Stomach (tissue), 9 donors: ENCODE results near the gene PA2G4. TPM values are rescaled to one million over a fixed set of nuclear protein-coding genes. Genes with fewer than 3 reads are reported as not detected.

ENCODE experiments used
- DNase-seq, 2 donors: peaks; one replicate each; pipeline versions ENCODE4 v3.0.0 to v3.0.0-alpha.2; 2013 to 2019
- H3K27ac ChIP-seq, 5 donors: fragments of 200-600 bp in 4 of 5; sonication (generic) in 4 of 5; one replicate each; pipeline ENCODE4 v1.5.1; 2013 to 2019; ENCODE audit warnings: mild to moderate bottlenecking in 1 of 5, moderate library complexity in 1 of 5
- H3K27me3 ChIP-seq, 3 donors: fragments of 200-600 bp; sonication (generic); one replicate each; pipeline ENCODE4 v1.5.1; 2017 to 2019; ENCODE audit warnings: mixed run types in 1 of 3
- H3K36me3 ChIP-seq, 4 donors: fragments of 200-600 bp; sonication (generic); 1 replicate in 3 of 4; 2 replicates in 1 of 4; pipeline ENCODE4 v1.5.1; 2016 to 2019
- H3K4me1 ChIP-seq, 4 donors: fragments of 200-600 bp; sonication (generic); one replicate each; pipeline ENCODE4 v1.5.1; 2016 to 2019
- H3K4me3 ChIP-seq, 4 donors: fragments of 200-600 bp; sonication (generic) in 3 of 4; one replicate each; pipeline ENCODE4 v1.5.1; 2016 to 2019; ENCODE audit warnings: mild to moderate bottlenecking in 1 of 4
- H3K9me3 ChIP-seq, 4 donors: fragments of 200-600 bp; sonication (generic); one replicate each; pipeline ENCODE4 v1.5.1; 2016 to 2019
- CTCF ChIP-seq, 7 experiments: fragments of 450-650 bp in 4 of 7; fragments of 200-600 bp in 3 of 7; sonication (generic) in 3 of 7; IDR thresholded peaks; one replicate each; pipeline ENCODE4 v1.5.1; 2016 to 2019; ENCODE audit warnings: antibody characterized with exemption in 7 of 7, control low read depth in 2 of 7, mild to moderate bottlenecking in 1 of 7
- EP300 ChIP-seq: sonication (generic); formaldehyde crosslinking; IDR thresholded peaks from one replicate; pipeline ENCODE4 v1.6.1; 2017; ENCODE audit warnings: antibody characterized with exemption
- POLR2A ChIP-seq, 4 donors: fragments of 450-650 bp; IDR thresholded peaks; one replicate each; pipeline ENCODE4 v1.6.1; 2016; ENCODE audit warnings: antibody characterized with exemption in 4 of 4, control low read depth in 2 of 4, mild to moderate bottlenecking in 1 of 4, moderate library complexity in 1 of 4
- POLR2AphosphoS5 ChIP-seq, 3 donors: sonication (generic); formaldehyde crosslinking; IDR thresholded peaks; one replicate each; pipeline ENCODE4 v1.6.1; 2016; ENCODE audit warnings: antibody characterized with exemption in 3 of 3
- WGBS, 5 donors: extraction: QIAGEN DNeasy Blood & Tissue Kit in 3 of 5; methylation state at CpG; one replicate each; pipeline versions ENCODE4 v1.1.5 to v1.1.7; 2013 to 2018; 5-methylcytosine and 5-hydroxymethylcytosine counted together
- intact Hi-C: fragments of 100-400 bp; cut with DNase I; formaldehyde crosslinking; loops from one replicate; pipeline ENCODE4 v1.15.1; 2023; ENCODE audit warnings: low total_unique reads
- polyA plus RNA-seq, 3 donors: library from polyadenylated mRNA; stranded (reverse); fragments of 200-250 nt; gene quantifications; one replicate each; pipeline ENCODE4 v1.2.3, GENCODE V29; 2013
- total RNA-seq, 5 donors: library from RNA; depleted of rRNA; stranded (reverse); fragments of >200 nt; gene quantifications; one replicate each; pipeline versions ENCODE4 v1.1.0 to v1.2.3, GENCODE V29; 2014 to 2016
- donor health status: healthy with polysubstance abuse.
- donor health status: Bipolar disorder and iron deficiency.
- donor health status: healthy.

Gene PA2G4
- total and polyA plus RNA-seq, 8 donors: 33.8 to 144 (median 84.6) TPM

GRCh38 chr12:56157201-56158028 is 53.1 kb downstream of the PA2G4 start:
- DNase-seq: peak; percentile 73 to 93
- Histone ChIP-seq H3K27me3 (no peaks in the 10 kb centered on the region), H3K27ac (peak overlapping the region; percentile 95 to 99 (median 97)), H3K4me1 (peaks cover 35 to 62% (median 58%) of the 10 kb centered on the region in 4 donors), H3K9me3 (no peaks in the 10 kb centered on the region), H3K36me3 (peaks cover 30 to 32% (median 30%) of the 10 kb centered on the region in 4 donors), H3K4me3 (peak overlapping the region; percentile 71 to 85 (median 74))
- no peak for TF ChIP-seq EP300
- TF ChIP-seq POLR2A (IDR thresholded peaks at IDR 0.05): no peak
- TF ChIP-seq POLR2AphosphoS5 (IDR thresholded peaks at IDR 0.05): peak in 2 of 3 donors; percentile 41 to 49
- TF ChIP-seq CTCF (IDR thresholded peaks at IDR 0.05): peak in 5 of 7 experiments; percentile 57 to 77 (median 71)
- intact Hi-C loops: no loop called here
- 2 to 4% (median 3%) methylated on average over 45 of the region's 45 CpGs for WGBS, 5 donors

GRCh38 chr12:56158029-56158925 is 53.9 kb downstream of the PA2G4 start, which contains the start of gene MYL6:
TSS of gene MYL6 (plus strand) at chr12:56158359. CDS start at chr12:56158402, 43 bp downstream.
- H3K4me1 ChIP-seq: peaks cover 31 to 63% (median 55%) of the 10 kb centered on the region in 4 donors
- H3K27ac ChIP-seq: peak within 1 kb of the TSS; percentile 95 to 99 (median 97)
- H3K36me3 ChIP-seq: peaks cover 39 to 41% (median 39%) of the 10 kb centered on the region in 4 donors
- intact Hi-C loops: no loop called here
- DNase-seq: peak; percentile 98 to 99
- peak within 1 kb of the TSS; percentile 71 to 85 (median 74) for H3K4me3 ChIP-seq
- no peaks in the 10 kb centered on the region for H3K27me3 ChIP-seq
- H3K9me3 ChIP-seq: no peaks in the 10 kb centered on the region
- TF ChIP-seq POLR2A (IDR thresholded peaks at IDR 0.05) (peak in 3 of 4 donors; percentile 95 to 99 (median 99)), EP300 (no peak), CTCF (IDR thresholded peaks at IDR 0.05) (no peak), POLR2AphosphoS5 (IDR thresholded peaks at IDR 0.05) (peak; percentile 100)
- 0 to 1% (median 0%) methylated on average over 27 to 30 of the region's 30 CpGs for WGBS, 5 donors

- intact Hi-C loops: no loop called here
- H3K4me1 ChIP-seq: peaks cover 31 to 63% (median 50%) of the 10 kb centered on the region in 4 donors
- TF ChIP-seq POLR2AphosphoS5 (IDR thresholded peaks at IDR 0.05): peak; percentile 43 to 82 (median 76)
- TF ChIP-seq EP300: no peak
- TF ChIP-seq POLR2A (IDR thresholded peaks at IDR 0.05): no peak
These were observed 54.6 kb downstream of the PA2G4 start for GRCh38 chr12:56158926-56159461.

GRCh38 chr12:56159482-56160192 is 55.3 kb downstream of the PA2G4 start:
- 8 to 21% (median 15%) methylated on average over 8 of the region's 8 CpGs for WGBS, 5 donors
- no peak for TF ChIP-seq POLR2AphosphoS5 (IDR thresholded peaks at IDR 0.05)
- TF ChIP-seq POLR2A (IDR thresholded peaks at IDR 0.05): no peak
- TF ChIP-seq CTCF (IDR thresholded peaks at IDR 0.05): no peak
- TF ChIP-seq EP300: no peak
- no peaks in the 10 kb centered on the region for H3K27me3 ChIP-seq
- peak in 1 of 2 donors; percentile 17 for DNase-seq
- peak overlapping the region; percentile 95 to 99 (median 97) for H3K27ac ChIP-seq
- intact Hi-C loops: loop anchor here (5.0 kb wide), 1 partner anchor 37 kb away; no protein-coding TSS in a partner anchor
- H3K4me1 ChIP-seq: peaks cover 31 to 69% (median 49%) of the 10 kb centered on the region in 4 donors
- peak overlapping the region; percentile 71 to 85 (median 74) for H3K4me3 ChIP-seq
- H3K9me3 ChIP-seq: no peaks in the 10 kb centered on the region
- peaks cover 52 to 54% (median 52%) of the 10 kb centered on the region in 4 donors for H3K36me3 ChIP-seq

More at GRCh38 chr12:56158926-56159461, 54.6 kb downstream of the PA2G4 start:
- Histone ChIP-seq H3K27ac (peak overlapping the region; percentile 95 to 99 (median 97)), H3K36me3 (peaks cover 46 to 48% (median 46%) of the 10 kb centered on the region in 4 donors), H3K27me3 (no peaks in the 10 kb centered on the region), H3K9me3 (no peaks in the 10 kb centered on the region), H3K4me3 (peak overlapping the region; percentile 71 to 85 (median 74))
- WGBS, 5 donors: 0 to 1% (median 0%) methylated on average over 6 of the region's 6 CpGs
- peak; percentile 82 to 91 for DNase-seq
